Measurements from ENCODE around the gene ASNSD1.
"Not testable (repeated sequence)": the region's sequence is repeated elsewhere in the genome, so short reads cannot be mapped to it uniquely, and the experiment has no call there.

ASNSD1 gene

GRCh38 chr2:189661957-189662321, 680 bp downstream of the ASNSD1 start:
- TF ChIP-seq CTCF (IDR thresholded peaks at IDR 0.05): no peak
- no peaks in the 10 kb centered on the region for H3K27me3 ChIP-seq (ENCODE audit: control insufficient read depth, insufficient read depth, low read length)
- H3K27ac ChIP-seq: peak overlapping the region; percentile 79
- peak overlapping the region; percentile 98 for H3K4me2 ChIP-seq (ENCODE audit: low read length)
- no peaks in the 10 kb centered on the region for H3K36me3 ChIP-seq (ENCODE audit: control insufficient read depth, insufficient read depth, low read length)
- peak overlapping the region; percentile 97 for H3K9ac ChIP-seq
- peak overlapping the region; percentile 99 for H3K4me3 ChIP-seq (ENCODE audit: low read depth, low read length)
- H3K79me2 ChIP-seq: peaks cover 12% of the 10 kb centered on the region
- no peaks in the 10 kb centered on the region for H3K9me3 ChIP-seq (ENCODE audit: control insufficient read depth, low read length)
- peaks cover 8% of the 10 kb centered on the region for H3K4me1 ChIP-seq
- peak overlapping the region; percentile 99 for H2AFZ ChIP-seq

GRCh38 chr2:189662669-189663226, 1.5 kb downstream of the ASNSD1 start:
- H3K27me3 ChIP-seq (ENCODE audit: control insufficient read depth, insufficient read depth, low read length): no peaks in the 10 kb centered on the region
- no peak overlapping the region for H3K27ac ChIP-seq
- no peak overlapping the region for H3K9ac ChIP-seq
- peaks cover 12% of the 10 kb centered on the region for H3K79me2 ChIP-seq
- no peak overlapping the region for H2AFZ ChIP-seq
- no peaks in the 10 kb centered on the region for H3K9me3 ChIP-seq (ENCODE audit: control insufficient read depth, low read length)
- no peaks in the 10 kb centered on the region for H3K36me3 ChIP-seq (ENCODE audit: control insufficient read depth, insufficient read depth, low read length)
- H3K4me3 ChIP-seq (ENCODE audit: low read depth, low read length): peak overlapping the region; percentile 99
- no peak for TF ChIP-seq CTCF (IDR thresholded peaks at IDR 0.05)
- H3K4me1 ChIP-seq: peaks cover 8% of the 10 kb centered on the region
- peak overlapping the region; percentile 98 for H3K4me2 ChIP-seq (ENCODE audit: low read length)

DNA sequence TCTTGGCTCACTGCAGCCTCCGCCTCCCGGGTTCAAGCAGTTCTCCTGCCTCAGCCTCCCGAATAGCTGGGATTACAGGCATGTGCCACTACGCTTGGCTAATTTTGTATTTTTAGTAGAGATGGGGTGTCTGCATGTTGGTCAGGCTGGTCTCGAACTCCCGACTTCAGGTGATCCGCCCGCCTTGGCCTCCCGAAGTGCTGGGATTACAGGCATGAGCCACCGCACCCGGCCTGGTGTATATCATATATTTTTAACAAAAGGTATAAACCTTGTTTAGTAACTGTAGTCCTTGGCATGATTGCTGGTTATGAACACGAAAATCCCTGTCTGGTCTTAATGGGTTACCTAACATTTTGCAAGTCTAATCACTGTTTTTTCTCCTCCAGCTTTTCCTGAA, 2.1 kb downstream of the ASNSD1 start:
- H3K9ac ChIP-seq; H2AFZ ChIP-seq; H3K4me3 ChIP-seq (ENCODE audit: low read depth, low read length); H3K27me3 ChIP-seq (ENCODE audit: control insufficient read depth, insufficient read depth, low read length); H3K9me3 ChIP-seq (ENCODE audit: control insufficient read depth, low read length); H3K4me1 ChIP-seq; H3K36me3 ChIP-seq (ENCODE audit: control insufficient read depth, insufficient read depth, low read length); H3K27ac ChIP-seq; H3K4me2 ChIP-seq (ENCODE audit: low read length): not testable (repeated sequence)
- peaks cover 12% of the 10 kb centered on the region for H3K79me2 ChIP-seq

DNA sequence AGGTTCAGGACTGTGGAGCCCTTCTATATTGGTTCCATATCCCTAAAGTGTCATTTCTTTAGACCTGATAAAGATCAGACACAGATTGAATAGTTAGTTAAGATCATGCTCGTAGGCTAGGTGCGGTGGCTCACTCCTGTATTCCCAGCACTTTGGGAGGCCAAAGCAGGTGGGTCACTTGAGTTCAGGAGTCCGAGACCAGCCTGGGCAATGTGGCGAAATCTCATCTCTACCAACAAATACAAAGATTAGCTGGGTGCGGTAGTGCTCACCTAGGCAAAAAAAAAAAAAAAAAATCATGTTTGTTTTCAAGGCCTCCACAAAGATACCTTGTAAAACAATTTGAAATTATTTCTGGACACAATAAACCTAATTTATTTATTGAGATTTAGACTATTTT, 8.7 kb downstream of the ASNSD1 start:
- no peak overlapping the region for H3K4me3 ChIP-seq (ENCODE audit: low read depth, low read length)
- no peaks in the 10 kb centered on the region for H3K36me3 ChIP-seq (ENCODE audit: control insufficient read depth, insufficient read depth, low read length)

GRCh38 chr2:189673661-189674373, 12.6 kb downstream of the ASNSD1 start:
- peak overlapping the region; percentile 83 for H2AFZ ChIP-seq
- no peak for TF ChIP-seq CTCF (IDR thresholded peaks at IDR 0.05)
- no peak overlapping the region for H3K9ac ChIP-seq
- peak overlapping the region; percentile 85 for H3K27ac ChIP-seq
- H3K4me1 ChIP-seq: peaks cover 11% of the 10 kb centered on the region
- no peaks in the 10 kb centered on the region for H3K27me3 ChIP-seq (ENCODE audit: control insufficient read depth, insufficient read depth, low read length)
- H3K9me3 ChIP-seq (ENCODE audit: control insufficient read depth, low read length): no peaks in the 10 kb centered on the region
- H3K36me3 ChIP-seq (ENCODE audit: control insufficient read depth, insufficient read depth, low read length): no peaks in the 10 kb centered on the region
- H3K4me2 ChIP-seq (ENCODE audit: low read length): peak overlapping the region; percentile 75
- peak overlapping the region; percentile 82 for H3K4me3 ChIP-seq (ENCODE audit: low read depth, low read length)
- H3K79me2 ChIP-seq: peaks cover 5% of the 10 kb centered on the region

More for the DNA sequence above, 8.7 kb downstream of the ASNSD1 start:
- Histone ChIP-seq H3K27ac (no peak overlapping the region), H3K79me2 (no peaks in the 10 kb centered on the region), H3K9me3 (ENCODE audit: control insufficient read depth, low read length) (no peaks in the 10 kb centered on the region), H3K9ac (no peak overlapping the region), H3K4me2 (ENCODE audit: low read length) (no peak overlapping the region), H2AFZ (no peak overlapping the region), H3K4me1 (peaks cover 11% of the 10 kb centered on the region), H3K27me3 (ENCODE audit: control insufficient read depth, insufficient read depth, low read length) (no peaks in the 10 kb centered on the region)
- no peak for TF ChIP-seq CTCF (IDR thresholded peaks at IDR 0.05)

Measured in parathyroid adenoma (tissue), 2 donors.